Left forelimb (tissue), 1 donor: ENCODE data around the gene RNF152.
A peak's percentile ranks its signal among the peaks of the same experiment; 100 is the strongest.

Experiments used
- DNase-seq: peaks from one replicate; pipeline ENCODE4 v3.0.0-alpha.2; 2018; ENCODE audit warnings: low spot score

Gene RNF152

DNA sequence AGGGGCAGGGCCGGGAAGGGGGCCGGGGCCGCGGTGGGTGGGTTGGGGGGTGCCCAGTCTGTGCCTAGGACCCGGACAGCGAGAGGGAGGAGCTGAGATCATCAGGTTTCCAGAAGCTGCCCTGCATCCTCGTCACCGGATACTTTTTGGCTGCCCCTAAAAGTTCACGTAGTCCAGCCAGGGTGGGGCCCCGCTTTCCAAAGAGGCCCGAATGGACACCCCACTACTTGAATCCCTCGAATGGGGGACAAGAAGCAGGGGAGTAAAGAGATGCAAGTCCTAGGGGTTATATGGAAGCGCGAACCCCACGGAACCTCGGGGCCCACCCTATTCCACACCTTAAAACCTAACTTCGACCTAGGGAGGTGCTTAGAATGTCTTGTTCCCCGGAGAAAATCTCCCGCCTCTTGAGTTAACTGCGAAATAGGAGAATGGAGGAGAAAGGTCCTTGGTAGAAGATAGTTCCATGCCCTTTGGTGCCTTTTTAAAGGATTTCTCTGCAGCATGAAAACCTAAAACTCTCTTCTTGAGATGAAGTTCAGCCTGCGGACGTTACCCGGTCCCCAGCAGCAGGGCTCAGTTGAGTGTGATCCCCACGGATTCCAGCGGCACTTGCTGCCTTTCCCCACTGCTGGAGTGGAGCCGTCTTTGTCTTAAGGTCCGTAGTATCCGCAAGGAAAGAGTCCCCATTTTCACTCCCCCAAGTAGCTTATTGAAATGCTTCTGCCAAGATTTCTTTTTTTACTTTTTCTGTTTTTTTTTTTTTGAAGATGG is 2.1 kb upstream of the RNF152 start:
- DNase-seq: no peak

DNA sequence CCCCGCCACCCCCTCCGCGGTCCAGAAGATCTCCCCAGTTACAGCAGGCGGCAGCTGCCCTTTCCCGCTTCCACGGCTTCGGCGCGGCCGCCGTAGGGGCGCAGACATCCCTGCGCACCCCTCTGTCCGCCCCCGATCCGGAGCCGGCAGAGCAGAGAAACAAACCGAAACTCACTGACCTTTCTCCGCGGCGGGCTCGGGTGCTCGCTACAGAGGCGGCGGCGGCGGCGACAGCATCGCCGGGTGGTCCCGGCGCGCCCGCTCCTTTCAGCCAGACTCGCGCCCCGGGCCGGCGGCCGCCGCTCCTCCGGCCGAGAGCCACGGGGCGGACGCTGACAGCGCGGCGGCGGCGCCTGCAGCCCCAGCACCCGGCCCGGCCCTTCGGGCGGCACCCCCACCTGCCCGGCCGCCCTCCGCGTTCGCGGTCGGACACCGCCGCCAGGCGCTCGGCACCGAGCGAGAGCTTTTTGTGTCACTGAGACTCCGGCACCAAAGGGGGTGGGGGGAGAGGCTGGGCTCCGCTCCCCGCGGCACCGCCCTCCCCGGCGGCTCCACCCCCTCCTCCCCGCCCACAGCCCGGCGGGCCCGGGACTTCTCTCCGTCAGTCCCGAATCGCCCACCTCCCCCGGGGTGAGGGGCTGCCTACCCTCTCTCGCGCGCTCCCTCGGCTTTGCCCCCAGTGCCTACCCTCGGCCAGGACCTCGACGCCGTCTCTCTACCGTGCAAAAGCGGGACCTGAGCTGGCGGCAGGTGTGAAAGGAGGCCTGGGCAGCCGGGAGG is 1.4 kb upstream of the RNF152 start:
- DNase-seq: peak; percentile 87

DNA sequence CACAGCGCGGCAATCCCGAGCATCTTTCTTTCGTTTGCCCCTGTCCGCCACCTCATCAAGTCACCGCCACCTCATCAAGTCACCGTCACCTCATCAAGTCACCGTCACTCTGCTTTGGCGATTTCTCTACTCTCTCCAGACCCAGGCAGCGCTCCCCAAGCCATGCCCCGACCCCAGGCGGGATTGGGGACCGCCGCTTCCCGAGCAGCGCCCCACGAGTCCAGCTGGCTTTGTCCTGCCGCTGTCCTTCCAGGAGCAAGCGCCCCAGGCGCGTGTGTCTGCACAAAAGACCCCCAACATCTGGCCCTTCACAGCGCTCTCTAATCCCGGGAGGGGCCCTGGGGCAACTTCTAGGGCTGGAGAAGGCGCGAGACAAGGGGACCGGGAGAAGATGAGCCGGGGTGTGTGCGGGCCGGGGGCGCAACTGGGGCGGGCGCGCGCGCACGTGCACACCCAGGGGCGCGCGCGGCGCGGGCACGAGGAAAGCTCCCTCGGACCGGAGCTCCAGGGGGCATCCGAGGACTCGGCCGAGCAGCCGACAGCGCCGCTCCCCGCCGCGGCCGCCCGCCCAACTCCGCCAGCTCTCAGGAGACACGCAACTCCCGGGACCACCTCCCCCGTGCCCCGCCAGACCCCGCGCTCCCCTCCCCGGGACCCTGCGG is 633 bp upstream of the RNF152 start:
- DNase-seq: peak; percentile 76

DNA sequence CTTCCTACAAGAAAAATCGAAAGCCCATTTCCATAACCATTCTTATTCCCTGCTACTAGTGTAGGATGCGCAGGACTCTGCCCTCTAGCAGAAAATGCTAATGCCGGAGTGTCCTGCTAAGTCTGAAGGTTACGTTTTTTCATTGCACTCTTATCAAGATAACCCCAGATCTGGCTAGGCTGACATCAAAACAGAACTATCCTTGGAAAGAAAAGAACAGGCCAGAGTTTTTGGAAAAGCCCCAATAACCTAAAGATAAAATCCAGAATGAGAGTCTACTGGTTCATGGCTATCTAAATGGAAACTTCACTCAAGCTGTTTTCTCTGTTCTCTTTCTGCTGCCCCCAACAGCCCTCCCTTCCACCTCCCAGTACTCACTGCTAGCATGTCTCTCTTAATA is 913 bp downstream of the RNF152 start:
- no peak for DNase-seq

DNA sequence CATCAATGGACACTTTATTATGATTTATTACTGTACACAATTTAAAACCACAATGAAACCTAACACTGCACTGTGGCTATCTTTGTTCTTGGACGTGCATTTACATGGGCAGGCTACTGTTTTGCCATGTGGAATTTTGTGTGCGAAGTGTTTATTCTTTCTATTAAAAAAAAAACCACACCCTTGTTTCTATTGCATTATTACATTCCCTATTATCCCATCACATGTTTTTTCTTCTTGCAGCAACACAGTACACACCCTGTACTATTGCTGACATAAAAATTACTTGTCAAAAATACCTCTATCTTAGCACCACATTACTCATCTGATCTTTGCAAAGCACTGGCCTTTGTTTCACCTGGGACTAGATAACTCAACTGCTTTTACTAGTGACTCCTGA is 1.5 kb downstream of the RNF152 start:
- DNase-seq: no peak

DNA sequence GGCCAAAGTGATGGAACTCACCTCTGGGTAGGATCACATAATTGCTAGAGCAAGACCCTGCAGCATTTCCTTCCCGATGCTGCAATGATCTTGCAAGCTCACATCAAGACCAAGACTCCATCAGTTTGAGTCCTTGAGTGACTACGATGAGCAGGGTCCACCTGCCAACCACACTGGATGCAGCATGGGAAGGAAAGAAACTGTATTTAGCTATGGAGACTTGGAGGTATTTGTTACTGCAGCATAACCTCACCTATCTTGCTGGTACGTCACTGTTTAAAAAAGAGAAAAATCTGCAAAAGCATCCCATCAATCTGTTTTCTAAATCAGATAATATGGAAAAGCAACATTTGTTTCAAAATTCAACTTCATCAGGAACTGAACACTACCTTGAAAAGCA is 2.5 kb downstream of the RNF152 start:
- no peak for DNase-seq

DNA sequence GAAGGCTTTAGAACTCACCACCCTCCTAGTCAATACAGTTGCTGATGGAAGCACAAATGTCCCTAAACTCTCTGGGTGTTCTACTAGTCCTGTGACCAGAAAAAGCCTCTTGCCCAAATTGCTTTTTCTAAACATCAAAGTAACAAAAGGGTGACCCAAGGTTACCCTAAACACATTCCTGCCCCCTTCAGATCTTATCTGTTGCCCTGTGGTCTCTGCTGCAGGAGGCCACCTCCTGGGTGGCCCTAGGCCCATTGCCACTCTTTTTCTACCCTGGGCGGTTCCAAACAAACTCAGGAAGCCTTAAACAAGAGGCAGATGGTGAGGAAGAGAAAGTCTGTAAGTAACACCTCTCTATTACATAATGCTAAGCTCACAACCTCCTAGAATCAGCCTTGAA is 3.3 kb downstream of the RNF152 start:
- no peak for DNase-seq

DNA sequence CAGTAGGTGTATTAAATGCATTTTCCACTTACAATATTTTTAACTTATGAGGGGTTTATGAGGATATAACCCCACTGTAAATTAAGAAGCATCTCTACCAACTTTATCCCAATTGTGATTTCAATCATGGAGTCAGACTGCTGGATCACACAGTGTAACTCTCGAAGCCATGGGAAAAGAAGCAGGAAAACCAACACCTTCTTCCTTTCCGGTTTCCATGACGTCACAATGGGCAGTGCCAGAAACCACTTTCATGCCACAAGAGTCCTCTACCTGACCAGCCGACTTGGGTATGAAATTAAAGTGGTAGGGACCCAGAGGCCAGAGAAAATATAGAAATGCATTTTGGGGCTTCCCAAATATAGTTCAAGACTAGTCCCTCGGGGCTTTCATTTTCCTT is 4.2 kb downstream of the RNF152 start:
- DNase-seq: no peak

DNA sequence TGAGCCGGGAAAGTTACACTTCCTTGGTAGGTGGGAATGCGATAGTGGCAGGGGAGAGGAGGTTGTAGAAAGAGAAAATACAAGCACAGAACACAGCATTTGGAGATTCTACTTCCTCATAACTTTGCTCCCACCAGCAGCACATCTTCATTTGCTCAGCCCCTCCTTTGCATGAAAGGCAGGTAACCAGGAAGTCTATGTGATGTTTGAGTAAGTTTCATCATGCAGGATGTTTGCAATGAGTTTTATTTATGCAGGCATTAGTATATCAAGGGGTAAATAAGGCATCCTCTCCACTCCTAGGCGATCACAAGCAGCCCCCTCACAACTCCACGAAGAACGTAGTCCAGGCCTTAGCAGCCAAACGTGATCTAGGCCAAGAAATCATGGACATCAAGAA is 5.0 kb downstream of the RNF152 start:
- no peak for DNase-seq

DNA sequence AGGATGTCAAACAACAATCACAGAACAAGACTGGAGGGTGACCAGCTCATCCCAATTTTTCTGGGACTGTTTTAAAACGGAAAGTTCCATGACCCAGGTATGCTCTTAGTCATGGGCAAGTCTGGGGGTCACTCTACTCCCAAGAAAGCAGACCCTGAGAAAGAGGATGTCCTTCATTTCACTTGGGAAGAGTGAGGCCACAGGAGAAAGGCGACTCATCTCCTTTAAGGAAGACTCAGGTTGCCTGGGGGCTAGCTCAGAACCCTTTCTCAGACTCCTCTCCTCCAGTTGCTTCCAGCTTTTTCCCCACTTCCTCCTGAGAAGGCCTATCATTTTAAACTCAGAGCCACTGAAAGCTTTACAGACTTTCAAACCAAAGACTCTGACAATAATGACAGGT is 9.3 kb downstream of the RNF152 start:
- no peak for DNase-seq

DNA sequence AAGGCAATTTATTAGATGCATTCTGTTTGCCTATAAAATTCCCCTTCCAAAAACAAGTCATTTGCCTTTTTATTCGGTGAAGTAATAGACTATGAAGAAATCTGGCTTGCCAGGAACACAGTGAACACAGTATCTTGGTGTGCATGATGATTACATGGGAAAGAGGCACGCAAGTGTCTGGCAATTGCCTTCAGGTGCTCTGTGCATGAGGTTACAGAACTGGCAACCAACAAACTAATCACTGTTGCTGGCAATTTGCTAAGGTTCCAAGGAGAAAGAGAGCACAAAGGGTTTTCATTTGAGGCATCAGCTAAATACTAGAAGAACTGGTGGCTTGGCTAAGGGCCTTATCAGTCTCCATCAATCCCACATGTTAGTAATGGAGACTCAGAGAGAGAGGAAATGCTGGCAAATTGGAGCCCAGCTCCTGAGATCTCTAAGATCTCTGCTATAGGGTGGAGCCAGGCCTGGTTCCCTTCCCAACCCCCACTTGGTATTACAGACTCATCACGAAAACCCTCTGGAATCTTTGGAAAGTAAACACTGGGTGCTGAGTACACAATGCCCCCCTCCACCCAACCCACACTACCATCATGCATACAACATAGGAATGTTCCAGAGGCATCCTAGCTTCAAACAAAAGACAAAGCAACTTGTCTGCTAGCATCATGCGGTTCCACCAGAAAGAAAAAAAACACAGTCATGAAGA is 10.4 kb downstream of the RNF152 start:
- no peak for DNase-seq

DNA sequence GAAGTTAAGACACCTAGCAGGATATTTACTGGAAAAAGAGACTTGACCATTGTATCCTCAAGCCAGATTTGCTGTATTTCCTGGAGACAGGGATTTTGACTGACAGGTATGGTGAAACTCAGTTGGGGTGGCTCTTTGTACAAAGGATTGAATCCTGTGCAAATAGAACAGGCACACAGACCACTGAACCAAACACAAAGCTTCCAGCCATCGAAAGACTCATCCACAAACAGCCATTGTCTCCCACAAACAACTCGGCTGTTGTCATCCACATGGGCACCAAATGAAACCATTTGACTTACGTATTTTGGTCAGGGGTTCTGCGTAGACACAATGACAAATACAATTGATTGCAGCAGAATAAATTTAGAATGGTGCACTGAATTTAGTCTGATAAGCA is 15.9 kb downstream of the RNF152 start:
- DNase-seq: no peak

DNA sequence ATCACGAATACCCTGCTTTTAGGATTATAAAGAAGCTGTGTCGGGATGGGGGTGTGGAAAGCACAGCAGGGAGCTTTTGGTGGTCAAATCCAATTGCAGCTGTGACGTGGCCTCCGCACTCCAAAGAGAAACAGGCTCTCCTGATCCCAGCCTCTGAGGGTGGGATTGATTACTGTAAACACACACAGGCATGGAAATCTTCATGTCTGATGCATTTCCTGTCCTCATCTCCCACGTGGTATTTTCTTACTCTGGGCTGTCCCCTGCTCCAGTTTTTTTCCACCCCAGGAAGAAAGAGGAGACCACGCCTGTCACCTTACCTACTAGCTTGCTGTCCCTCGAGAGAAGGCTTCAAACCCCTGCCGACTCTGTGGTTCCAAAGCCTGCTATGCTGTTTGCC is 22.7 kb downstream of the RNF152 start:
- no peak for DNase-seq

DNA sequence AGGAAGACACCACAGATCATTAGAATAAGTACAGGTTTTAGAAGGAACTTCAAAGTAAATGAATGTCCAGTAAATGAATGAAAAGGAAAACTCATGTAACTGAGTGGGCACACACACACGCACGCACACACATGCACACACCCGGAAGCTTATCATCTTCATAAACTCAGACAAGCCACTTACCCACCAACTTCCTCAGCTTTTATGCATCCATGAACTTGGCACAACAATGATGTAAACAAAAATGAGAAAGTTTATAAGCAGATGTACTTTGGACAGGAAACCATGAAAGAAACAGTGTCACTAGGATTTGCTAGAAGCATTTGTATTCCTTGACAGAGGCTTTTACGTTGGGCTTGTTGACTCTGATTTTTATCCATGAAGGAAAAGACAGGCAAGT is 23.2 kb downstream of the RNF152 start:
- no peak for DNase-seq

DNA sequence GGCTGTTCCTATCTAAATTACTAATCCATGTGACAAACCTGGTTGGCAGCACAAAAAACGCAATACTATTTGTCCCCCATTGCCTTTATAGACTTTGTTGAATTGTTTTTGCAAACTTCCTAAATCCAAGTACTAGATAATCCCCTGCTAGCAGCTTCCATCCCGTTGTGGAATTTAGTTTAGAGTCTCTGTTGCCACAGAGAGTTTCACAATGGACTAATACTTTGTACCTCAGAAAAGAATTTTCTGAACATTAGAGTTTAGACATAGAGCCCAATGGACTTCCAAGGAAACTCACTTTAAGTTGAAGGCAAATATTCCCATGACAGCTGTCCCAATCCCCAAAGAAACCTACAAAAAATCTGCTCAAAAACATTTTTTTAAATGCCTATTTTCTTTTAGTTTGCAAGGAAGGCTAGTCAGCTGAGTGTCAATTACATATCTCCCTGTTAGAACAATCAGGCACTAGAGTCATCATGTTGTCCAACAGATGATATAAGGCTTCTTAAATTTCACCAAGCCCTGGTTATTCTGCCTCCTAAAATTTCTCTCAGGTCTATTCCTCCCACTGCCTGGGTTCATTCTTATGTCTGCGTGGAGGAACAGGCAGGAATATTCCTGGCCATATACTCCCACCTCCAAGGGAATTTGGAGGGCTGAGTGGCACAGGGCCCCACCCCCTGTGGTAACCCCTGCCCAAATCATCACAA is 27.2 kb downstream of the RNF152 start:
- DNase-seq: no peak

DNA sequence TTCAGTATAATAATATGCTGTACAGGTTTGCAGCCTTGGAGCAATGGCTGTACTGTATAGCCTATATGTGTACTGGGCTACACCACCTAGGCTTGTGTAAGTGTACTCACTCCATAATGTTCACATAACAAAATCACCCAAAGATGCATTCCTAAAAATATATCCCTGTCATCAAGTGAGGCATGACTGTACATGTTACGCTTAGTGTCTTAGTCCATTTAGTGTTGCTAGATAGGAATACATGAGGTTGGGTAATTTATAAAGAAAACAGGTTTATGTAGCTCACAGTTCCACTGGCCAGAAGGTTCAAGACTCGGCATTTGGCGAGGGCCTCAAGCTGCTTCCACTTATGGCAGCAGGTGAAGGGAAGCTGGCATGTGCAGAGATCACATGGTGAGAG is 31.4 kb downstream of the RNF152 start:
- no peak for DNase-seq

DNA sequence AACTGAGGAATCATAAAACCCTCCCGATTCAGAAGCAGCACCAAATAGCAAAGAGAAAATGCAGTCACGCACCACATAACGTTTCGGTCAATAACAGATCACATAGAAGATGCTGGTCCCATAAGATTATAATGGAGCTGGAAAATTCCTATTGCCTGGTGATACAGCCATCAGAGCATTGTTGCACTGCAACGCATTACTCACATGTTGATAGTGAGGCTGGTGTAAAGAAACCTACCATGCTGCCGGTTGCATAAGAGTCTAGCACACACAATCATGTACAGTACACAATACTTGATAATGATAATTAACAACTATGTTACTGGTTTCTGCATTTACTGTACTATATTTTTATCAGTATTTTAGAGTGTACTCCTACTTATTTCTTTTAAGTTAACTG is 32.5 kb downstream of the RNF152 start:
- no peak for DNase-seq

DNA sequence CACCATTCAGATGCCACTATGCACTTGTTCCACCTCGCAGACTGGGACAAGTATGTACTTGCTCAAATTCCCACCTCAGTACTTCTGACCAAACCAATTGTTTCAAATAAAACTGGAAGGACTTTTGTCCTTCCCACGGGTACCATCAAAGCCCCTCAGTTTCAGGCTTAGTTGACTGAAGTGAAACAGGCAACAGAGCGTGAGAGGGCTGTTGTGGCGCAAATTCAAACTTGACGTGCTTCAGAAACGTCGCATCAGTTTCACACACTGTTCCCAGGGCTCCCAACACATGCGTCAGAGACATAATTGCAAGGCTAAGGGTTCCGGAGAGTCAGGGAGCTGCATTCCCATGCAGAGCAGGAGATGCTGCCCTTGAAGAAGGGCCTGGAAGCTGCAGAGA is 33.7 kb downstream of the RNF152 start:
- no peak for DNase-seq

DNA sequence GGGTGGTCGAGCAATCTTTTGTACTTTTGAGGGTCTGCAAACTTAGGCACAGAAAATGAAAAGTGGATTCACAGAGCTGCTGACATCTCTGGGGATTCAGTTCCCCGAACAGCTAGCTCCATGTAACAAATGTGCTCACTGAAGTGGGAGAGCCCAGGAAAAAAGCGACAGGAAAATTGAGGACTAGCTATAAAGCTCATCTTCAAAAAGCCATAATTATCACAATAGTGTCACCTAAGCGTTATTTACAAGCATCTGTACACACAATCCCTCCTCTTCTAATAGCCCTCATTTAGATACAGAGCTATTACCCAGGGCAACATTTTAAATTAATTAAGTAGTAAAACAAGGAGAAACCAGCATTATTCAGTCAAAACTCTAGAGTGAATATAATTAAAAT is 36.1 kb downstream of the RNF152 start:
- no peak for DNase-seq

DNA sequence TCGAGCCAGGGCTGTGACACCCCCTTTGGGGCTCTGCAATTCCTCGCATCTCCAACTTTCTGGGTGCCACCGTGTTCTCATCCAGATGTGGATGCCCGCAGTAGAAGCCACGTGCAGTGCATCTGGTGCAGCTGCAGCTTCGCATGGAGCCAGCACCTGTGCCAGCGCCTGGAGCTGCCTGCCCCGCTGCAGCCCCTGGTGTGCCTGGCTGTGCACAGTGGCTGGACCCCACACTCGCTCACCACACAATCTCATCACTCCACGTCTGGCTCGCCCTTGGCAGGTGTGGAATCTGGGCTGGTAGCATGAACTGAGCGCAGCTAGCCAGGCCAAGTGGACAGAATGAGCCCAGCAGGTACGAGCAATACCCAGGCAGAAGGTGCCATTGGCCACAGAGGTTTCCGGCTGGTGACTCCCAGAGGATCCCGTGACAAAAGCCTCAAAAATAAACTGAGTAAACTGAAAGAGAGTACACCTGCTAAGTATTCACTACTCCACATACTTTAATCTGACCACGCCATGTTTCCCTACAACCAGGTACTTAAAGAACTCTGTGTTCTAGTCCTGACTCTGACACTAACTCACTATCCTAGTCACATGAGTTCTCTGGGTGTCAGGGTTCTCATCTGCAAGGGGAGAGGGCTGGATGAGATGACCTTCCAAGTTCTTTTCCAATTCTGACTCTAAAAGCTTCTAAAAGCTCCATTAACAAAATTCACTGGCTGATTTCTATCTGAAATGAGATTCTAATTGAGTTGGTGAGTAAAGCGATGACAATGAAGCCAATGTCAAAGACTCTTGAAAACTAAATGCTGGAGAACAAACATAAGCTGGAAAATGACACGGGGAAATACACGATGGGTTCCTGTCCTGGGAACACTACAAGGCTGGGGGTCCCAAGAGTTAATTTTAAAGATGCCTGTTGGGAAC is 37.1 kb downstream of the RNF152 start:
- DNase-seq: no peak
